GM19240 (cell line): Measurements from ENCODE around the gene EGR2.

Experiments used
- DNase-seq: peaks from one replicate; pipeline ENCODE4 v3.0.0; 2011; ENCODE audit warnings: low spot score; ENCODE audit not compliant: insufficient read length

Gene EGR2

DNA sequence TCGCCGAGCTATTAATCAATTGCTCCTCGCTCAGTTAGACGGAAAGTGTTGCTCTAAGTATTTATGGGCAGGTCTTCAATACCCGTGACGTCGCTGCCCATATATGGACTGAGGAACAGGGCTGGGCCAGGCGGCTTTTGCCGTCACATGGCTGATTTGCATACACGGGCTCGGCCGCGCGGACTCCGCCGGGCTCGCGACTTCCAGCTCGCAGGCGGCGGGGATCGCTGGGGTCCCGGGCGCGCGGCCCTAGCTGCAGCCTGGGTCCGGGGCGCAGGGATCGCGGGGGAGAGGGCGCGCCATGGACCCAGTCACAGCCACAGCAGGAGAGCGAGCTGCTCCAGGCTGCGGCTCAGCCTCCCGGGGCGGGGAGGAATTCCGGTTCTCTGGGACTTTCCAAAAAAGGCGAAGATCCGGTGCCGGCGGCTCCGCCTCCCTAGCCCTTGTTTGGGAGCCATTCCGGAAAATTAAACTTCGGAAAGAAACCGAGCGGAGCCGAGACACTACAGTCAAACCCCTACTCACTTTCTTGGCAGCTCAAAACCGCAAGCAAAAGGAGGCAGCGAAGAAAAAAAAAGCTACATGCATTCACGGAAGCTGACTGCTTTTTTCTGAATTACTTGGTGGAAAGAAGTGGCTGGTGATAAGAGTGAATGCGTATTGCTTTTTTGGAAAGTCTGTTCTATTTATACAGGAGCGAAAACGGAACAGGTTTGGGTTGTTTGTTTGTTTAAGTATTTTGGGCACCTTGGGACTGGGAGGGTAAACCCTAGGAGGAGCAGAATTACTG lies at the start of gene EGR2:
Gene EGR2, minus strand, starts transcription at position 36 of the 790 bp plus-strand sequence. CDS start 337 bp downstream, outside the sequence.
- DNase-seq: peak; percentile 75

DNA sequence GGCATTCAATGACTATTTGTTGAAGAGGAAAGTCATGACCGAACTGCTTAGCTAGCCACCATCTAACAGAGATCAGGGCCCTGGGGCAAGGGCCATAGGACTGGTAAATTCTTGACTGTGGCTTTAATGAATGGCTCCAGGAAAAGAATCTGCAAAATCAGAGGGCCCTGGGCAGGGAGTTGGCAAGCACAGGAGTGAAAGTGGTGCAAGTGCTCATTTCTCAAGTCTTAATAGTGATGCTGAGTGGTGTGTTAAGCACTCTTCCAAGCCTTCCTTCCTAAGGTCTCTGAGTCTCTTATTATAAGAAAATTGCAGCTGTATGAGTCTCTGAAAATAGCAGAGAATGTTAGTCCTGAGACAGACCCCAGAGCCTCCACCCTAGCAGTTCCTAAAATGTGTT lies 46.3 kb upstream of the EGR2 start:
- DNase-seq: no peak

DNA sequence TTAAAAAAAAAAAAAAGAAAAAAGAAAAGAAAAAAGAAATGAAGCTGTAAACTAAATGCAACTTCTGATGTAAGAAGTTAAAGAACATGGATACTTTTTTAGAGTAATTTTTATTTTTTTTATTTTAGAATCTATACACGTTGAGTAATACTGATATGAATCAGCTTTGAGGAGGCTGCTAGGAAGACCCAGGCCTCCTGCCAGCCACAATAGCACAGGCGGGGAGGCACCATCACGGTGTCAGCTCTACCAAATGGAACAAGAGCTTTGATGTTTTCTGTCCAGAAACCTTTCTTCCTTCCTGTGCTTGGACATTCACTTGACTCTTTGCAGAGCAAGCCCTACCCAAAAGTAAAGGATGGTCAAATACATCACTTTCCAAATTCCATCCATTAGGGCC lies 45.3 kb upstream of the EGR2 start:
- DNase-seq: no peak

DNA sequence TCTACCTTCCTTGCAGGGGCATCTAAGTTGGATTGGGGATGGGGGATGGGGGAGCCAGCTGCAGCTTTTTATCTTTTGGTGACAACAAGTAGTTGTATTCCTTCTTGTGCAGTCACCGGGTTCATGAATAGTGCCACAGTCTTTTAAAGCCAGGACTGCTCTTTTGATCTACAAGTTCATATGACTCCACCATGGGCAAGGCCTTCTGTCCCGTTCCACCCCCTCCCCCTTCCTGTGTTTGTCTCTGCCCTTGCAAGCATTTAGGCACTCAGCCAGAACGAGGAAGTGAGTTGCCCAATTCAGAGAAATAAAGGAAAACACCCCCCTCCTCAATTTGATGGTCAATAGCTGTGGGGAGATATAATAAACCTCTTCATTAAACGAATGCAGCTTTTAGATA lies 44.8 kb upstream of the EGR2 start:
- no peak for DNase-seq

DNA sequence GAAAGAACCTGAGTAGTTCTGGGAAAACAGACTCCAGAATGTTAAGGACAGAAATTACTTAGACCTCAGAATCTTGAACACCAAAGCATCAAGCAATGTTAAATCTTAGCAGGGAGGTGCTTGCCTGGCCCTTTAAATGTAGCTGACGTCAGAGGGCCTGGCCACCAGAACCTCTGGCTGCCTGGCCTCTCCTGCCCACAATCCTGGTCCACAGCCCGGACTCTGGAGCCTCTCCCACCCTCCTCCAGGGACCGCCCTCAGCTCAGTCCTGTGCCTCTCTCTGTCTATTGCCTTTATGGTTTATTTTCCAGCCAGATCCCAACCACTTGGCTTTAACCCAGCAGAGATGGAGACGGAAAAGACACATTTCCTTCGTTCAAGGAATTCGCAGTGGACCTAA lies 42.2 kb upstream of the EGR2 start:
- no peak for DNase-seq

DNA sequence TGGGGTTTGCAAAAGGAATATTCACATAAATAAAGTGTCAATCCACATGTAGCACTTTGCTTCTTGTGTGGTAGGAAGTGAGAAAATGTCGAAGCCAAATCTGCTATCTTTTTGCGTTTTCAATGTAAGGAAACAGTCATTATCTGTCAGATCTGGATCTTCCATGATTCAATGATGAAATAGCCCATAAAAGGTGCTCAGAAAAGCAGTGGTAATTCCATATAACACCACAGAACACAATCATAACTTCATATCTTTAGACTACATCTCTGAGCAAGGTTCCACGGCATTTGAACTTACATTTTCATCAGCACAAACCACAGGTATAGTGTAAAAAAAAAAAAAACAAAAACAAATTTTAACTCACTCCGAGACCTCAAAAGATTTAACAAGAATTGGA lies 39.9 kb upstream of the EGR2 start:
- no peak for DNase-seq

DNA sequence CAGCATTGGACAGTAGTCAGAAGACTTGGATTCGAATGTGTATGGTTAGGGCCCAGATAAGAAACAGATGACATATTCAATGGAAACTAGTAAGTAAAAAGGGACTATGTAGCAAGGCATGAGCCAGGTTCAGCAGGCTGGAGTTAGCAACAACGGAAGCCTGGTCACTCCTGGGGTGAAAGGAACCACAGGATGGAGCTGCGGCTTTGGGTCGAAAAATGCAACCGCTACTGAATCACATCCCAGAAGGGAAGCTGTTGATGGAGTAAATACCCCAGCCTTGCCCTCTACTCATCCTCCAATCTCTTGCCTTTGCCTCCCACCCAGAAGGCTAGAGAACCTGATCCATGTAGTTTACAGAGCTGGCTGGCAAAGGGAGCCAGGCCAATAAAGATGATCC lies 37.5 kb upstream of the EGR2 start:
- no peak for DNase-seq

DNA sequence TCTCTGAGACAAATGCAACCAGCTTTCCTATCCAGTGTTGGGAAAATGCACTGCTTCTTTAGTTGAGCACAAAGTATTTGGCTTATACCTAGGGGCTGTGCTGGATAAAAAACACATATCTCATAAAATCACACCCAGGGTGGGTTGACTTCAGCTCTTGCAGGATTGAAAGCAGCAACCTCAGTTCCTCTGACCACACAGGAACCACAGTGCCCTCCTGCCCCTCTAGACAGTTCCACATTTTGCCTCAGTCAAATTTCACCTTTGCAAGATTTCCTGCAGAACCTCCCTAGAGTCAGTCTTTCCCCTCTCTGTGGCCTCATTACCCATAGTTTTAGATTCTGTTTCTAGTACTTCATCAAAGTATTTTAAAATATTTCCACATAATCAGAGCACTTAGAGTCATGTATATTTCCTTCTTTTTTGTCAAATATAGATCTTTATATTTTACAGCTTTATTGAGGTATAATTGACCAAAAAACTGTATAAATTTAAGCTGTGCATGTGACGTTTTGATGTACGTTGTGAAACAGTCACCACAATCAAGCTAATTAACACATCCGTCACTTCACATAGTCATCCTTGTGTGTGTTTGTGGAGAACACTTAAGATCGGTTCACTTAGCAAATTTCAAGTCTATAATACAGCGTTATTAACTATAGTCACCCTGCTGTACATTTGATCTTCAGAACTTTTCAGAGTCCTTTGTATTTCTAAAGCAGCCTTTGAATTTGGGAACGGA lies 37.0 kb upstream of the EGR2 start:
- no peak for DNase-seq

DNA sequence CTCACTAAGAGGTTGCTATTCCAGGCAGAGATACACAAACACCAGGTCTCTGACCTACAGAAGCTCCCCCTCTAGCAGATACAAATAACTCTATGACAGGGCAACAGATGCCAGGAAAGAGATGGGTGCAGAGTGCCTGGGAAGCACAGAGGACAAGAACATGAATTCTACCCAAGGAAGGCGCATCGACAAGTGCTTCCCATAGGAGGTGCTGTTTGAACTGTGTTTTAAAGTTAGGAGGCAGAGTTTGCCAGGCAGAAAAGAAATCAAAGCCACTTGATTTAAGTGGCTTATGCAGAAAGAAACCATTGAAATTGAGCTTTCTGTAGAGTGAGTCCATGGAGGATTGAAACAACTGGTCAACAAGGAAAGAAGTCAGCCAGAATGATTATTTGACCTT lies 35.3 kb upstream of the EGR2 start:
- no peak for DNase-seq

DNA sequence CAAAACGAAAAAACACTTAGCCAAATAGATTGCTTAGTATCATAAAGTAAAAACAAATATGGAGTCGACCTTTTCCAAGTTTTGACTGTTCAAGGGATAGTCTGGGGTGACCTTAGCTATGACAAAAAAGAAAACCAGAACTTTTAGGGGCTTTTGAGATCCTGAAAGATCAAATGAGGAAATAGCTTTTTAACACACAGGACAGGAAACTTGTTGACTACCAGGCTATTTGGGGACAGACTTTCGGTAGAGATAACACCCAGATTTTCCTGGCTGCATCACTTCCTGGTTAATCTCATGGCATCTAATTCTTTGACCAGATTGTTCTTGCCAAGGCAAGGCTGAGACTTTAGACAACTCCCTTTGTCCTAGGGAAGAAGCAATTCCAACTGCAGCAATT lies 34.5 kb upstream of the EGR2 start:
- no peak for DNase-seq

DNA sequence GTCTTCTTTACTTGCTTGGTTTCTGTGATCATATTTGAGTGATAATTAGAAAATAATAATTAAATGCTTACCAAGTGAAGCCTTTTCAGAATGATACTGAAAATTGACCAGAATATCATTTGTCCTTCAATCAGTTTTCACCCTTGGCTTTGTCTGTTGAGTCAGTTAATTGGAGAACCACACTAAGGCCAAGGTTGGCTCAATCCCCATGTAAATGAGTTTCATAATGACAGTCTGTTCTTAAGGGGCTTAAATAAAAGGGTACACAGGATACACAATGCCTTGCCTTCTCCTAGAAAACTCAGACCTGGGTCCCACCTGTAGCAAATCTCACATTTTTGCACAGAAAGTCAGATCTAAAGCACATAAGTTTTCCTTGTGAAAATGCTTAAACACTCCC lies 31.3 kb upstream of the EGR2 start:
- no peak for DNase-seq

DNA sequence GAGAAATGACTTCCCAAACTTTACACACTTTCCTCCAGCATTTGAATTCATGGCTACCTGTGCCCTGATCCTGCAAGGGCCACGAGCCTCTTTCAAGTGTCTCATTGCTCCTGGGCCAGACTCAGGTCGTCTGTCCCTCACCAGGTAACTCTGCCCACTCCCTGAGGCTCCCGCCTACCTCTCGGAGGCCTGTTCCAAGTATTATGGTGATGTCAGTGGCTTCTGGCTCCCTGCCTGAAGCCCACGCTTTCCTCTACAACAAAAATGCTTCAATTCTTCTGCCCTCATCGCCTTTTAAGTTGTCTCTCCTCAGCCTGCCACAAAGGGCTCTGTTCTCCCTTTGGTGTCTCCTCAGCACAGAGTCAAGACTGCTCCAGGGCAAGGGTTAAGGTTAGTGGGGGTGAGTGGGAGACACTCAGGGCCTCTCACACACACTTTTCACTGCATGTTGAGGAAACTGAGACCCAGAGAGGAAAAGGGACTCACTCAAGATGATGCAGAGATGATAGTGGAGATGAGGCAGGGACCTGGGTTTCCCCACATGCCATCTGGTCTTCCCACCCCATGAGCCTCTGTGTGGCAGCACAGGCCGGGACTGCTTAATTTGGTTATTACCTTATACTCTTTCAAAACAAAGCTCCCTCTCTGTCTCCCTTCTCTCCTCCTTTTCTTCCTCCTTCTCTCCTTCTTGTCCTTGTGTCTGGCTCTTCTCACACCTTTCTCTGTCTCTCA lies 28.3 kb upstream of the EGR2 start:
- DNase-seq: no peak

DNA sequence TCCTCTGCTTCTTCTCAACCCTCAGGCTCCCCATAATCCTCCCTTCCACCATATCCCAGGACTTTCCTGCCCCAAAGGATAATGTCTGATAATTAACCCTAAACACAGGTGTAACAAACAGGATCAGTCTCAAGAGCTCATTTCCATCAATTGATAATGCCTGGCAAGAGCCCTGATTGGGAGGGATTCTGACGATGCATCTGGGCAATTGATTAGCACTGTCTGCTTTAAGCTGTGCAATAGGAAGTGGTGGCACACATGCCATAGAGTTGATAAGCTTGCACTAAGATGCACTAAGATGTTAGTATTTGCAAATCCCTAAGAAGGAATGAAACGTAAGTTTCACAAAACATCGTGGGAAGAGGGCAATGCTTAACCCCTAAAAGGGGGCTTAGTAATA lies 27.4 kb upstream of the EGR2 start:
- no peak for DNase-seq

DNA sequence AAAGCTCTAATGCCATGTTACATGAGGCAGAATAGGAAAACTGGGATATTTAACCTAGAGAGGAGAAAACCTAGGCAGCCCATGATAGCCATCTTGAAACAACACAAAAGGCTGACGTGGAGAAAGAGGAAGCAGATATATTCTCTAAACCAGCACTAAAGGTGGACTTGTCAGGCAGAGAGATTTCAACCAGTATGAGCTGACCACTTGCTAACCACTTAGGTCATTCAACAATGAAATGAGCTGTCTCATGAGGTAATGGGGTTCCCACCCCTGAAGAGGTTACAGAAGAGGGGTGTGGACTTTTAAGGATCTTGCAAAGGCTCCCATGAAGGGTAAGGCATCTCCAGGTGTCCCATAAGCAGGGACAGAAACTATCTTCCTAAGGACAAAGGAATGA lies 26.8 kb upstream of the EGR2 start:
- no peak for DNase-seq

DNA sequence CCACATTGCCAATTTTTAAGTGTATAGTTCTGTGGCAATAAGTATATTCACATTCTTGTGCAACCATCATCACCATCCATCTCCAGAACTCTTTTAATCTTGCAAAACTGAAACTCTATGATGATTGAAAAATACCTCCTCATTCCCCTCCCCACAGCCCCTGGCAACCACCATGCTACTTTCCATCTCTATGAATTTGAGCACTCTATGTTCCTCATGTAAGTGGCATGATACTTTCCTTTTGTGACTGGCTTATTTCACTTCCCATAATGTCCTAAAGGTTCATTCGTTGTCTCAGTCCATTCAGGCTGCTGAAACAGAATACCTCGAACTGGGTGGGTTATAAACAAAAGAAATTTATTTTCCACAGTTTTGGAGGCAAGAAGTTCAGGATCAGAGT lies 23.4 kb upstream of the EGR2 start:
- DNase-seq: no peak

DNA sequence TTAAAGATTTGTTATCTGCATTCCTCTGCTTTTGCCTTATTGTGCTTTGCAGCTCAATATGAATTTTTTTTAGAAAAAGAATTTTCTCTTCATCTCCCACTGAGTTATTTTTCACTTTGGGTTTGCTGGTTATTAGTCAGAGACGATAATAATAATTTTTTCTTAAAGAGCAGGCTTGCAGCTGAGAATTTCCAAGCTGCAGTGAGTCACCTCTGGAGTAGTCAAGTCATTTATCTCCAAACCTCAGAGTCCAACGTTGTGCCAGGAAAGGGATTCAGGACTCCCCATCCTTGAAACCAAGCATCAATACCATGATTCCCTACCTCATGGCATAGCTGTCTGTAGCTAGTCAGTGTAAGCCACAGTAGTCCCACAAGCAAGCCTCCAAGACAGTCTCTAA lies 15.2 kb upstream of the EGR2 start:
- no peak for DNase-seq

DNA sequence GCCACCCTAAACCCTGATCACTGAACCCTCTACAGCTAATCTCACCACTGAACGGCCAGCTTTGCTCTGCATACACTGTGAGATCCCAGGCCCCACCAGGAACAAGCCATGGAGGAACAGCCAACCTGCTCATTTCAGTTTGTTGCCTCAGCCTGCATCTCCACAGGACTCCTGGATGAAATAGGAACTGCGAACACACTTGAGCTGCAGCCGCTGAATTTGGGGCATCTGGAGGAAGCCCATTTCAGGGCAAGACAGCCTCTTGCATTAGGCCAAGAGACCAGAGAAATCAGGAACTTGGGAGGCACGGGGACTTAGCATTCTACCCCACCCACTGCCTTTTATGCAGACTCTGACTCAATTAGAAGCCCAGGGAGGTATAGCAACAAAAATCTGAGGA lies 14.5 kb upstream of the EGR2 start:
- DNase-seq: no peak

DNA sequence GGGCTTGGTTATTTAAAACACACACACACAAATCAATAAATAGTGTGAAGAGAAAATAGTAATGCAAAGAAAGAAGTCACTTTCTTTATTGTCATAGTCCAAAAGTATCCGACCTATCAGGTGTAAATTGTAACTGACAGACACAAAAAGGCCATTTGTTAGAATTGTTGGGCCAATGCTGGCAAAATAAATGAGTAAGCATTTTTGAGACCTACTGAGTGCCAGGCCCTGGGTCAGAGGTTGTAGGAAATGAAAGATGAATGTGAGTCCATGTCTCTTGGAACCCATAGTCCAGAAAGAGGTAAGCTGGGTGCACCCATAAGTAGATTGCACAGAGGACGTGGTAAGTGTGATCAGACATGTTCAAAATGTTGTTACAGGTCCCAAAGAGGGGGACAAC lies 13.5 kb upstream of the EGR2 start:
- no peak for DNase-seq

DNA sequence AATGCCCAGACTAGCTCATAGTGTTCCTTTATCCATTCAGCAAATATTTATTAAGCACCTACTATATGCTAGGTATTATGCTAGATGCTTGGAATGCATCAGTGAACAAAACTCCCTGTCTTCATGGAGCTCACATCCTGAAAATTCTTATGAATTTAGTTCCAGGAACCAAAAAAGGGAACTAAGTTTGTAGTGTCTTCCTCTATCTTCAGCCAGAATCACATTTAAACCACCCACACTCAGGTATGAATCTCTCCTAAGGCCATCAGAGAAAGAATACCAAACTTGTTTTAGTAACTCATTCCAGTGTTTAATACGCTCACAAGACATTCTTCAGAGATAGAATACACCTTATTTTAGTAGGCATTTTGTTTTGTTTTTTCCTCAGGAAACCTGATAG lies 10.1 kb upstream of the EGR2 start:
- no peak for DNase-seq

DNA sequence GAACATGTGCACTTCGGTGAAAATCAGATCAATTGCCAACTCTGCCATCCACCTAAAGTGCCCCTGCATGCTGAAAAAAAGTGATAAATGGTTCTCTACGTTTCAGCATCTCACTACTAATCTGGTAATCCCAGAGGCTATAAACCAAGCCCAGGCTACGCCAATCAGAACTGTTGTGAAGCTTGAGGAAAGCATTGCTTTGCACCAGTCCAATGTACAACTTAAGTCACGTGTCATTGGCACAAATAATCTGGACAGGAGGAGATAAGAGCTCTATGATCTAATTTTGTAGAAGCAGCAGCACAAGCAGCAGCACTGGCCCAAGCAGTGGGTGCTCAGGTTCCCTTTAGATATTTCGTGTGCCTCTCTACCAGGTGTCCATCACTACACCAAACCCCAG lies 4.4 kb upstream of the EGR2 start:
- DNase-seq: no peak

DNA sequence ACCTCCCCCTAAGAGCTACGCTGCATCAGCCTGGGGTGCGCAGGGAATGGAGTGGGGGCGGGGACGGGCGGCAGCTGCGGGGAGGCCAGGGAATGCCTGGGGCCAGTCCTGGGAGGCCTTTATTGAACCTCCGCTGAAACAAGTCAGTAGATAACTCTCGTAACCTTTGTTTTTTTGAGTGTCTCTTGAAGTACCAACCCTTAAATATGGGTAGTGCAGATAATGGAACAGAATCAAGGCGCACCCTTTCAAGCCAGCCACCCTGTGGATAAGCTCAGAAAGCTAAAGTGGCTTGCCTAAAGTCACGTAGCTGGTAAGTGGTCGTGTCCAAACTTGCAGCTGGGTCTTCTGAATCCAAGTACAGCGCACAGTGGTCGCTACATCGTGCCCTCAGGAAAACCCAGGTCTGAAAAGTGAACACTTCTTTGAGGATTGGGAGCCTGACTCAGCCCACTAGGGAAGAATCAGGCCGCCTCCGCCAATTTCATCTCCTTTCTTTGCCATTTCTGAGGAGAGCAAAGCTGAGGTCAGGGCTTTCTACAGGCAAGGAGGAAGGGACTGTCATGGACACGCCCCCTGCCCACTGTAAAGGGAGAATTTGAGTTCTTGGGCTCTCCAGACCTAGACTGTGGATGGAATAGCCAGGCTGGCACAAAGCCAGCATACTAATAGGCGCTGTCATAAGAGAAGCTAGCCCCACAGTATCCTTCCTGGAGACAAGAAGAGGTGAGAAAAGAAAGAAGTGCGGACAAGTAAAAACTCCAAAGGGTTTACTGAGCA lies 3.2 kb upstream of the EGR2 start:
- no peak for DNase-seq
